ENCODE data around the gene CAV2.
A peak's percentile ranks its signal among the peaks of the same experiment; 100 is the strongest.

The CAV2 gene

DNA sequence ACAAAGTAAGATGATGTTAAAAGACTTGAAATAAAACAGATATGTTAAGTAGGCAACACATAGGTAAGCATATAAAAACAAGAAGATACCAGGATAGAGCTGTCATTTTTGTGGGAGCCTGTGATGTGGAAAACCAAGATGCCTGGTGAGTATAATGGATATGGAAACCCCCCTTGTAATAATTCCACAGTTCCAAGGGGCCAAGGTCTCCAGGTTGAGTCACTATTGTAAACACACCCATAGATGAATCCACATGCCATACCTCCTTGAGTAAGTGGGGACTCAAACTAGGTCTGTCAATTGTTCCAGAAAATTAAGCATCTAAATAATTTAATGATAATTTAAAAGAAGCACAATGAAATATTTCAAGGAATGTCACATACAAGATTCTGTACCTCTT is 41.2 kb downstream of the CAV2 start:
- Histone ChIP-seq H3K27ac (no peak overlapping the region), H3K4me3 (no peak overlapping the region)

DNA sequence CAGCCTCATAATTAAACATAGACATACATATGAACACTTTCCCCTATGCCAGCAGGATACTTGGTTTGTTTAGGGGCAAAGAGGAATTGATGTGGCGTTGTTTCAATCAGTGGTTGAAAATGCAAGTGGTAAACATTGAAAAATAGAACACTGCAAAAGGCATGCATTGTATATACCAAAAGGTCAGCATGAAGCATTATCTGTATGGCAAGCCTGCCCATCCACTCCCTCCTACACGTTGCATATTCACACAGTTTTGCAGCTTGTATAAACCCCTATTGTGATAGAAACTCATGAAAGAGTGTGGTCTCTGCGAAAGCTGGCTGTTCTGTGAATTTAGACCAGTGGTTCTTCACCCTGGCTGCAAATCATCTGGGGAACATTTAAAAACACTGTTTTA is 42.4 kb downstream of the CAV2 start:
- H3K27ac ChIP-seq, result peak overlapping the region in 3 of 21 experiments; percentile 12 to 43 (median 34)

DNA sequence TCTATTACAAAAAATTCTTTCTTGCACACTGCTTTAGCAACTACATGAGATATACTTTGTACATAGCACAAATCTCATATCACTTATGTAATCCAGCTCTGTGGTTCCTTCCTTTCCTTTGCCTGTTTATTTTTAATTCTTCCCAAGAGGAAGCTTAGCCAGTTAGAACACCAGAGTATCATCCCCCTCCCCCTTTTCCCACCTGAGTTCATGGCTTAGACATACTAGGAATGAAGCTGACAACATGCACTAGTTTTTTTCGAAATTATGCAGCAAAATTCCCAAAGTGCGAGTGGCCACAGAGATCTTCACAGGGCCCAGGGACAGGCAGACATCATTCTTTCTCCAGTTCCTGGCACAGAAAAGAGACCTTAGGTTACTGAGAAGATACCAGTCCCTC is 43.1 kb downstream of the CAV2 start:
- Histone ChIP-seq H3K4me3 (no peak overlapping the region), H3K27ac (peak overlapping the region in 2 of 21 experiments; percentile 10 to 43)

More for the DNA sequence above, 42.4 kb downstream of the CAV2 start:
- H3K4me3 ChIP-seq, result no peak overlapping the region

DNA sequence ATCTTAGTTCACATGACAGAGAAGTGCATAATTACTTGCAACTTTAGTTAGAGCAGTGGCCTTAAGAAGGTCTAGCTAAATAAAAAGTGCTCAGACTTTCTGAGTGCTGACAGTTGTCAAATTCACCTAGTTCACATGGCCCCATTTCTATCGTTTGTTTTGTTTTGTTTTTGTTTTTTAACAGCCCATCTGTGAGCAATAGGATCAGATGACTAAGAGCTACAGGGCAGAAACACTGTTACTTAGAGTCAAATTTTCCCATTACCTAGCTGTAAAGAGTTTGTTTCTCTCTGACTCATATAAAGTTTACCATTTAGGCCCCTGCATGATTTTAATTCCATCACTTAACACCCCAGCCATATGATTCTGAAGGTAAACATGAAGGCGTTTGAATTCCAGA is 44.1 kb downstream of the CAV2 start:
- Histone ChIP-seq H3K4me3 (no peak overlapping the region), H3K27ac (peak overlapping the region in 2 of 21 experiments; percentile 4 to 43)

DNA sequence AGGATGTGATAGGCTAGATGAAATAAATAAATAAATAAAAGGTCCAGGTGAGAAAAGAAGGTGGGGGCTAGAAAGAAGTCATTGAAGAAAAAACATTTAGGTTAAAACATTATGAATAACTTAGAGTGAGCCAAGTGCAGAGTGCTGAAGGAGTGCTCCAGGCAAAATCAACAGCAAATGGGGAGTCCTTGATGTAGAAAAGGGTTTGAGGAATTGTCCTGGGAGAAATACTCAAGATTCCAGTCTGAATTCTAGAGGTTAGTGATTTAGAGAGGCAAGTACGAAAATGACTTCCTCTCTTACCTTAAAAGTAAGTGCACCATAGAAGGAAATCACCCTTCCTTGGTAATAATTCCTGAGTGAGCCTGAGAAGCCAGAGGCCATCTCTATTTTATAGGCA is 44.9 kb downstream of the CAV2 start:
- Histone ChIP-seq H3K4me3 (no peak overlapping the region), H3K27ac (peak overlapping the region in 3 of 21 experiments; percentile 13 to 31 (median 30))

DNA sequence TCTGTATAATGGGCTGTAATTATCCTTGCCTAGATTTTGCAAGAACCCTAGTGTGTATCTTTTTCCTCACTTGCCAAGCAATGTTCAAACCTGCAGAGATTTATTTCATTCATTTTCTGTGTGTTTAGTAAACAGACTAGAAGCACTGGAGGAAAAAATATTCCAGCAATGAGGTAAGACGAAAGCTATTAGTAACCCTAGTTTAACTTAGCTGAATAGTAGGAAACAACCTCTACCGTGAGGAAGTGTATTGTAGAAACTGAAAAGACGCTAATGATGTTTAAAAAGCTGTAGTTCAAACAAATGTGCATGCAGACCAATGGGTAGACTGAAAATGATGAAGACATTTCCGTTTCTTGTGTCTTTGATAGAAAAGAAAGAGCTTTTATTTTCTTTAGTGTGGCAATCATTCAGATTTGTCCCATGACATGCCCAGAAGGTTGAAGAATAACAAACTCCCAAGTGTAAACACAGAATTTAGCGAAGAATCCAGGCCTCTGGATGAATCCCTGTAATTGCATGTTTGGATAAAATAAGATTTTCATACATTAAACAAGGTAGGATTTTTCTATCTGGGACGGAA is 46.0 kb downstream of the CAV2 start:
- Histone ChIP-seq H3K4me3 (no peak overlapping the region), H3K27ac (peak overlapping the region in 3 of 21 experiments; percentile 11 to 43 (median 22))

DNA sequence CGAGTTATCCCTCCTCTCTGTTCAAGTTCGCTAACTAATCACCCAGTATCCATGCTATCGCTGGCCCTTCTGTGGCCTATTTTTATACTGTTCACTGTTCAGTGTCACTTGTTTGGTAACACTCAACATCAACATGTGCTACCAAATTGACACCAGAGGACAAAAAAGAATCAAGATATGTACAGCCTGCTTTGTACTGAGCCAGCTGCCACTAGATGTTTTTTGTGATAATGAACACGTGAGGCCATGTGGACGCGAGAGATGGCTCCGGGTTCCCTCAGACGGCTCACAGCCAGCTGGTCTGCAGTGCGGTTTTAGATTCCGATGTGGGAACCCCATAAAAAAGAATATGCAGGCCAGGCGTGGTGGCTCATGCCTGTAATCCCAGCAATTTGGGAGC is 46.5 kb downstream of the CAV2 start:
- H3K27ac ChIP-seq, result peak overlapping the region in 4 of 21 experiments; percentile 11 to 43 (median 18)
- no peak overlapping the region for H3K4me3 ChIP-seq

DNA sequence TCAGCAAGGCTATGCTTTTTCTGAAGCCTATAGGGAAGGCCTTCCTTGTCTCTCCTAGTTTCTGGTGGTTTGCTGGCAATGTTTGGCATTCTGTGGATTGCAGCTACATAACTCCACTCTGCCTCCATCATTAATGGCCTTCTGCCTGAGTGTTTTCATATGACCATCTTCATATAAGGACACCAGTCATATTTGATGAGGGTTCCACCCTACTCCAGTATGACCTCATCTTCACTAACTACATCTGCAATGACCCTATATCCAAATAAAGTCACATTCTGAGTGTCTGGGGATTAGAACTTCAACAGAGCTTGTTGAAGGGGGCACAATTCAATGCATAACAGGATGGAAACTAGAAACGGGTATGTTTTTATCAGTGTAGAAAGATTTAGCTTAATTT is 47.4 kb downstream of the CAV2 start:
- Histone ChIP-seq H3K27ac (no peak overlapping the region), H3K4me3 (no peak overlapping the region)

DNA sequence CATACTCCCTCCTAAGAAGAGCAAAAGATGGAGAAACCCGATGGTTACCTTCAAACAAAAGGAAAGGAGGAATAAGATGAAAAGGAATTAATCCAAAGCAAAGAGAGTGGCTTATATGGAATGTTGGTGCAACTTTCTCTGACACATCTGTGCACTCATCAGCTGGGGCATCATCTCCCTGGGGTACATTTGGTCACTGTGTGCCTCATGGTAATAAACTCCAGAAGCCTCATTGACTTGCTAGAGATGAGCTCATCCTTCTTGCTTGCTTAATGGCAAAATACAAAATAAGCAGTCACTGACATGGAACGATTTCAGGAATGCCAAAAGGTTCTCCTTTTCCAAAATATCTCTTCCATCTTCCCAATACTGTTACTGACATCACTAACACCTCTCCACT is 47.8 kb downstream of the CAV2 start:
- Histone ChIP-seq H3K27ac (no peak overlapping the region), H3K4me3 (no peak overlapping the region)

DNA sequence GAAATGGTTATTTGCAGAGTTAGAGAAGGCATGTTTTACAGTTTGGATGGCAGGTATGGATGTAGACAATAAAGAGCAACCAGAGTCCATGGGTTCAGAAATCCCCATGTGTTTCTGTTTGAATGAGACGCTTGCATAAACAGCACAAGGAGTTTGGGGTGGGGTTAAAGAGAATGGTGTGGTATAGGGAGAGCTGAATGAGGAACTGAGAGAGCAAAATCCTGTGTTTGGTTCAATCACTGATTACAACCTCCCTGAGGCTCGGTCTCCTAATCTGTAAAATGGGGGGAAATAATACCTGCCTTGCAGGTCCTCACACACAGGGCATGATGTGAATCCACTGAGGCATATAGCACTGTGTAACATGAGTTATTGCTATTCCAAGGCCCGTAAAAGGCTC is 49.0 kb downstream of the CAV2 start:
- H3K4me3 ChIP-seq, result no peak overlapping the region
- no peak overlapping the region for H3K27ac ChIP-seq

DNA sequence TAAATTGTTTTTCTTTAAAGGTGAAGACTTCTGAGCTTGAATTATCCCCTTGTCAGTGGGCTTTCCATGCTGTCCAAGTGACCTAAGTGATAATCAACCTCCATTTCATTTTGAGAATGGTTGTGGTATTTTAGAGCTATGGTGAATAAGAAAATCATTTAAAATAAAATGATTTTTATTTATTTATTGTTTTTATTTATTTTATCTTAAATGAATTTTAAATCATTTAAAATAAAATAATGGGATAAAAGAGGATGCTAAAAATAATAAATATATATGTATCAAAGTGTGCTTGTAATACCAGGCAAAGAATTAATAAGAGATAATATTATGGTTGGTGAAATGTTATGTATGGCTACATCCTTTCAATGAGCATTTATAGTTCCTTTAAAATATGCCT is 49.8 kb downstream of the CAV2 start:
- Histone ChIP-seq H3K4me3 (no peak overlapping the region), H3K27ac (no peak overlapping the region)

DNA sequence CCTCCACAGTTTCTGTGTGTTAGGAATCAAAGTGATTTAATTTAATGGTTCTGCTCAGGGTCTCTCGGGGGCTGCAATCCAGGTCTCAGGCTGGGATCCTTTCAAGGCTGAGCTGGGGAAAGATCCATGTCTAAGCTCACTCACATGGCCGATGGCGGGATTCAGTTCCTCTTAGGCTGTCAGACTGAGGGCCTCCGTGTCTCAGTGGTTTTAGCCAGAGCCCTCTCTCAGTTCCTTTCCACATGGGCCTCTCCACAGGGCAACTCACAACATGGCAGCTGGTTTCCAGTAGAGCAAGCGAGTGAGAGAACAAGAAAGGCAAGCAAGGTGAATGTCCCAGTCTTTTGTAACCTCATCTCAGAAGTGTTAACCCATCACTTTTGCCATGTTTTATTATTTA is 52.2 kb downstream of the CAV2 start:
- Histone ChIP-seq H3K27ac (peak overlapping the region in 1 of 21 experiments; percentile 28), H3K4me3 (no peak overlapping the region)

DNA sequence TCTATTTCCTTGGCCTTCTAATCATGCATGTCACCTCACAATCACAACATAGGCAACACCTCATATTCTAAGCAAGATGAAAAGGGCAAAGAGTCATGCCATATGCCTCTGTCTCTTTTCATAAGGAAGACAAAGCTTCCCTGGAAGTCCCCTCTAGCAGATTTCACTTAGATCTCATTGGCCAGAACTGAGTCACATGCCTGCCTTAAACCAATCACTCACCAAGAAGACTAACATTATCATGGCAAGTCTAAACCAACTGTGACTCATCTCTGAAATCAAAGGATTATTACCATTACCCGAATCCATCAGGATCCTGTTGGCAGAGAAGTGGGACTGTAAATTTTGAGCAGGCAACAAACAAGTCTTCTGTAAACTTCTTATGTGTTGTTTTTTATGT is 53.1 kb downstream of the CAV2 start:
- H3K4me3 ChIP-seq, result no peak overlapping the region
- peak overlapping the region in 1 of 21 experiments; percentile 35 for H3K27ac ChIP-seq

DNA sequence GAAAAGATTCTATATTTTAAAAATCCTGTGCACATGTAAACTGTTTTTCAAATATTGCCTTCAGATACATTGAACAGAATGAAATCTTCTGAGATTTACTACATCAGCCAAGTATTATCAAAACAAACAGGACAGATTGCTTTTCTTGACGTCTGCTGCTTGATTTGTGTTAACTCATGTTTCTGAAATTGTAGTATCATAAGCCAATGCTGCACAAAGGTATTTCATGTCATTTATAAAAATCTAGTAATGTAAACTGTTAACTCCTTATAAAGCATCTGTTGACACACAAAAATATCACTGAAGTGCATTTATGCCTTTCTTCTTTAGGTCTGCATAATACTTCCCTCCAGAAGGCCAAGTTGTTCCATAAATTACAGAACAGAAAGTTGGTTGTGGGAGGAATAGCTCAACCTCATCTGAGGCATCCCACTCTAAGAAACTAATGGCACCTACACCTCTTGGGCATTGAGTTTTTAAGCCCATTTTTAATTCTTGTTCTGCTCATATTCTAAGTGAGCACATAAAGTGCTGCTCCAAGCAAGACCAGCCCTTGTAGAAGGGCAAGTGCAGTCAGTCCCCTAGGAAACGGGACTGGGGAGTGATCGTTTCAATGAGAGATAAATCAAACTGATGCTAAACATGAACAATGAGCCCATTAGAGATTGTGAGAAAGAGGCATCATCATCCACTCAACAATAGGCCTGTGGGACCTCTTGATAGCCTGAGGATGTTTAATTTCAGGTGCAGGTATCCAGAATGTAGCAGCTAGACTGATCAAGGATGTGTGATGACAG is 53.8 kb downstream of the CAV2 start:
- Histone ChIP-seq H3K4me3 (no peak overlapping the region), H3K27ac (peak overlapping the region in 1 of 21 experiments; percentile 55)

DNA sequence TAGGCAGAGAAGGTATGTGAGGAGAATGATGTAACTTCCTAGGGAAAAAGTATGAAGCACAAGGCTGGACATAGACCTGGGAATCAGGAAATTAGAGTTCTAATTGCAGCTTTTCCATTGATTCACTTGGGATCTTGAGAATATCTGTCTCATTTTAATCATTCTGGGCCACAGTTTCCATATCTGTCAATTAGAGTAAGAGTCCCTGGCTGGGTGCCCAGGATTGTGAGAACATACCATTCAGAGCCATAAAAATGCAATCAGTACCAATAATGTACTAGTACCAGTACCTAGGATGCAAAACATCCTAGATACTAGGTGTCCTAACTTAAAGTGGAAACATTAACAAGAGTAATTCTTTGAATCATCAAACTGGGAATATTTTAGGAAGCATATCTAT is 54.9 kb downstream of the CAV2 start:
- Histone ChIP-seq H3K4me3 (no peak overlapping the region), H3K27ac (peak overlapping the region in 1 of 21 experiments; percentile 16)

DNA sequence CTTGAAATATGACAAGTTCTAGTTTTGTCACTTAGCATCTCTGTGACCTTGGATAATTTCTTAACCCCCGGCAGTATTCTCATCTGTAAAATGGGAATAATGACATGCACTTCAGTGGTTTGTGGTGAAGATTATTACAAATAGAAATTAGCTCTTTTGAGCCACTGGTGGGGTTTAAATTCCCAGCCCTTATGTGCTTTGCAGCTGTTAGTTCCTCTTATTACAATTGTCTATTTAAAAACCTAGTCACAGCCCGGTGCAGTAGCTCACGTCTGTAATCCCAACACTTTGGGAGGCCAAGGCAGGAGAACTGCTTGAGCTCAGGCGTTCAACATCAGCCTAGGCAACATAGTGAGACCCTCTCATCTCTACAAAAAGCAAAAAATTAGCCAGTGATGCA is 55.4 kb downstream of the CAV2 start:
- Histone ChIP-seq H3K27ac (no peak overlapping the region), H3K4me3 (no peak overlapping the region)

DNA sequence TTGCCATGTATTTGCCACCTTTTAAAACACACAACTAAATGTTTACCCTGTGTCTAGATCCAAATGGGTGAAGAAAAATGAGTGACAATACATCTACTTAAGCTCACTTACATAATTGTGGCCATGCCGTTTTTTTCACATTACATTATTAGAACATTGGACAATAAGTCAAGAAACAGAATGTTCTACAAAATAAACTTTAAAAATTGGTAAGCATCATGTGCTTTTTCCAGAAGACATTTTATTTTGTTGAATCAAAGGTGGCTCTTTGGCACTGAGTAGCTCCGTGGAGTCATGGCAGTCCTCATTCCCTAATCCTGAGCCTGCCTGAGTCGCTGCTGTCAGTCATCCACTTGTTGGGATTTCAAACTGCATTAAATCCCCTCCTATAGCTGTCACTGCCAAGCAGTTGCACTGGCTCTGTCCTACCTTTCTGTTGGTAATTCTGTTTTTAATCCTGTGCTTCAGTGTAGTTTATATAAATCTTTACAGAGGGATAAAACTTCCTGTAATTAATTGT is 57.6 kb downstream of the CAV2 start:
- H3K27ac ChIP-seq, result no peak overlapping the region

DNA sequence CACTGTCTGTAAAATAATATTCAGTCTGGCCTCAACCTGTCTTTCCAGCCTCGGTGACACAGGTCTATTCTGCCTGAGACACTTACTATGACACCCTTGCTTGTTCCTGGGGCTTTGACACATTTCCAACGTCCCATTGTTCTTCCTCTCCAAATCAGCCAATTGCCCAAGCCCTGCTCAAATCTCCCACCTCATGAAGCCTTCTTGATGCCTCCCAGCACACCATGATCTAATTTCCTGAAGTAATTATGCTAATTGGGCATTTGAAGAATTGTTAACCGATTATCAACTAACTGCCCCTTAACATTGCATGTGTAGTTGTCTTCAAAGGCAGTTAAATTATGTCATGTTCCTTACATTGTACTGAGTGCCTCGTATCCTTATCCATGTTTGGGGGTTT is 58.4 kb downstream of the CAV2 start:
- H3K4me3 ChIP-seq, result no peak overlapping the region
- H3K27ac ChIP-seq, result peak overlapping the region in 1 of 21 experiments; percentile 38

More for the DNA sequence above, 57.6 kb downstream of the CAV2 start:
- no peak overlapping the region for H3K4me3 ChIP-seq

Measured in skin epidermis (tissue), 12 donors.